Frontal cortex (tissue), 4 donors: Measurements from ENCODE around the gene DIRAS2. TPM values are rescaled to one million over a fixed set of nuclear protein-coding genes. Genes with fewer than 3 reads are reported as not detected.
"Not testable (repeated sequence)": the region's sequence is repeated elsewhere in the genome, so short reads cannot be mapped to it uniquely, and the experiment has no call there.

Experiments
- DNase-seq, 2 donors: peaks; one replicate each; pipeline ENCODE4 v3.0.0; 2012; ENCODE audit warnings: low spot score in 2 of 2
- FAIRE-seq: peaks from 2 replicates; lab custom pipeline; 2012; peaks lifted over from hg19 to GRCh38; lab: Jason Lieb, UNC
- total RNA-seq: library from RNA; depleted of rRNA; stranded (reverse); fragments of >200 nt; gene quantifications from one replicate; pipeline ENCODE4 v1.2.3, GENCODE V29; 2014
- donor health status: control.
- donor health status: control.
- donor health status: control.

Gene DIRAS2, protein sequence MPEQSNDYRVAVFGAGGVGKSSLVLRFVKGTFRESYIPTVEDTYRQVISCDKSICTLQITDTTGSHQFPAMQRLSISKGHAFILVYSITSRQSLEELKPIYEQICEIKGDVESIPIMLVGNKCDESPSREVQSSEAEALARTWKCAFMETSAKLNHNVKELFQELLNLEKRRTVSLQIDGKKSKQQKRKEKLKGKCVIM
- total RNA-seq = 55.4 TPM

- FAIRE-seq (no peak), DNase-seq (peak; percentile 51 to 54)
These were observed at the start of gene DIRAS2 for GRCh38 chr9:90642570-90643539. TSS of gene DIRAS2 (minus strand) at chr9:90642824. CDS start at chr9:90613827, 28,997 bp downstream.

DNA sequence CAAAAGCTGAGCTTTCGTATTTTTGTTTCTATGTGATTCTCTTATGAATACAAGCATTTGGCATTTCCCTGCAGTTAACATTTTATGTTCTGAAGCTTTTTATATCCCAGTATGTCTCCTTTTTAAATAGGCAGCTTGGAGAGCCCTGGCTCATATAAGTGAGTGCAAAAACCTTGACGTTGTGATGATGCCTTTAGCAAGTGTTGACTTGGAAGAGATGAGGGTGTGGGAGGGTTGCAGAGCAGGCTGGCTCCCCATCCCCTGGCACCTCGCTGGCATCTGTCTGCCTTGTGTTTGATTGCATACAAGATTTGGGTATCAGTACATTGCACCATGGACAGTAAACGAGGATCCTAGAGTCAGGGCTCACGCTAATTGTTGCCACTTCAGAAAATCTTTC is 42.1 kb upstream of the DIRAS2 start:
- DNase-seq (no peak), FAIRE-seq (no peak)

DNA sequence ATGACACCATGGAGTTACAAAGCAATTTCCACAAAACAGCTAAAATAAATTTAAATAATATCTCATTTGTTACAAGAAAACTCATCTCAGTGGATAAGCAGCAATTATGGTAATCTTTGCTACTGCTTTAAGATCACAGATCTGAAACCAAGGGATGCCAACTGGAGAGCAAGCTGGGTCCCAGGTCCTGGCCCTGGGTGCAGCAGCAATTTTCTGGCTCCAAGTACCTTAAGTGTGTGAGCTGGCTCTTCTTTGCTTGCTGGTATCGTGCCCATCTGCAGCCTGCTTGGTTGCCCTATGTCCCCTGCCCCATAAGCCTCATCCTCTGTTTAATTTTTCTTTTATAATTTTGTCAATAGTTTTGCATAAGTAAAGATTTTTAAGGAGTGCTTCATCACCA is 41.5 kb upstream of the DIRAS2 start:
- no peak for FAIRE-seq
- DNase-seq = no peak

DNA sequence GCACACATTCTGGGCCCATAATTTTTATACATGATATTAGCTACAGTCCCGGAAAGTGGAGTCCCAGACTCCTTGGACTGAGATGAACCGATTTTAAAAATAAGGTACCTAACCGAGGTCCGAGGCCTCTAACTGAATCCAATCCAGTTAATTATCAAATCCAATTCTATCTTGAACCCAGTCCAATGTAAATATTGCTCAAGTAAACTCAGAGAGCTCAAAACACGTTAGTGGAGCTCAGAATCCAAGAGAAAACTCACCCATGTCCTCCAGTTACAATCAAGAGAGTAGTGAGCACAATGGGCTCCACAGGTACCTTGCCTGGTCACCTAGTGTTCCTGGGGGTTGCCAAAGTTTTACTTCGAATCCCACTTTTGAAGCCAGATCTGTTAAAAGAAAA is 37.9 kb upstream of the DIRAS2 start:
- DNase-seq (no peak), FAIRE-seq (no peak)

DNA sequence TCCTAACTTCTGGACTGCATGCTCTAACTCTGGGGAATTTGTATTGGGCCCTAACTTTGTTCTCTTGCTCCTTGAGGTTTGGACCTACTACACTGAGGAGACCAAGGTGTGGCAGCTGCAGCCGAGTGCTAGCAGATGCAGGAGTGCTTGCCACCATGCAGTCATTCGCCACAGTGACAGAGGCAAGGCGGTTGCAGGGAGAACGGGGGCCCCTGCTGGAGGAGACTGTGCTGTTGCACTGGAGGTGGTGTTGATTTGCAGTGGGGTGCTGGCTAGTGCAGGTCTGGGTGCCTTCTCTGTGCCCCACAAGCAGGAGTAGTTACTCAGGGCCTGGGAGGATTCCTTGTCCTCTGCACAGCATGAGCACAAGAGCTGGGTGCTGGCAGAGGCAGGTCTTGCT is 22.4 kb upstream of the DIRAS2 start:
- DNase-seq (no peak), FAIRE-seq (no peak)

- DNase-seq (no peak), FAIRE-seq (no peak)
These were observed 17.2 kb upstream of the DIRAS2 start for GRCh38 chr9:90659650-90660364.

- FAIRE-seq (no peak), DNase-seq (no peak)
These were observed 16.2 kb upstream of the DIRAS2 start for GRCh38 chr9:90658783-90659182.

DNA sequence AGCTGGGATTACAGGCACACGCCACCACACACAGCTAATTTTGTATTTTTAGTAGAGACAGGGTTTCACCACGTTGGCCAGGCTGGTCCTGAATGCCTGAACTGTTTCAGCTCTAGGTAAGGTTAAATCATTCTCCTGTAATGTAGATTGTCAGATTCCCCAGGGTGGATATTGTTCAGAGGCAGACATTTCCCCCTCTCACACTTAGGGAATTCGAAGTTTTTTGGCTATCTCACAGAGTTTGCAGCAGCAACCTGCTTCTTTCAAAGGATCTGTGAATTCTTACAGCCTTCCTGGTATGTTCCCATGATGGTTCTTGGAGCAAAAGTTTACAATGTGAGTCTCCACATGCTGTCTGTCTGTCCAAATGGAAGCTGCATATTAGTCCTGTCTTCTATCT is 15.6 kb upstream of the DIRAS2 start:
- DNase-seq (no peak), FAIRE-seq (no peak)

- DNase-seq, FAIRE-seq: not testable (repeated sequence)
These were observed 14.3 kb upstream of the DIRAS2 start for GRCh38 chr9:90656876-90657275.

GRCh38 chr9:90651246-90651645 is 8.6 kb upstream of the DIRAS2 start:
- FAIRE-seq = no peak

GRCh38 chr9:90647843-90648242 is 5.2 kb upstream of the DIRAS2 start:
- no peak for DNase-seq
- FAIRE-seq = no peak

More at GRCh38 chr9:90651246-90651645, 8.6 kb upstream of the DIRAS2 start:
- DNase-seq = no peak

GRCh38 chr9:90645721-90646120 is 3.1 kb upstream of the DIRAS2 start:
- no peak for DNase-seq
- FAIRE-seq = no peak

- FAIRE-seq (no peak), DNase-seq (no peak)
These were observed 638 bp downstream of the DIRAS2 start for GRCh38 chr9:90641884-90642487.

DNA sequence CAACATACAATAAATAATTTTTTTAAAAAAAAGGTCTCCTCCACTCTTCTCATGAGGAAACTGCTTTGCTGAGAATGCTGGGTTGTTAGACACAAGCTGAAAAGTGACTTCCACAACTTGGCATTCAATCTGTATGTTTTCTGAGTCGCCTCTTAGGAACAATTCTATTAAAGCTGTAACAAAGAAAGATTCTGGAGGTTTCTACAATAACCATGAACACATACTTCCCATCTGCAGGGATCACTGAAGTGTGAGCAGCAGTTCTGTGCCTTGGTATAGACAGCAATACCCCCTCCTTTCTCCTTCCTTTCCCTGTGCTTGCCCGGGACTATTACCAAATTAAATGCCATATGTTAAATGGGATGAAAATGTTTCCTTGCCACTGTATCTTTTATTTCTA is 1.5 kb downstream of the DIRAS2 start:
- FAIRE-seq = no peak

GRCh38 chr9:90640361-90640760 is 2.3 kb downstream of the DIRAS2 start:
- DNase-seq = no peak
- no peak for FAIRE-seq

More for the DNA sequence above, 1.5 kb downstream of the DIRAS2 start:
- no peak for DNase-seq

DNA sequence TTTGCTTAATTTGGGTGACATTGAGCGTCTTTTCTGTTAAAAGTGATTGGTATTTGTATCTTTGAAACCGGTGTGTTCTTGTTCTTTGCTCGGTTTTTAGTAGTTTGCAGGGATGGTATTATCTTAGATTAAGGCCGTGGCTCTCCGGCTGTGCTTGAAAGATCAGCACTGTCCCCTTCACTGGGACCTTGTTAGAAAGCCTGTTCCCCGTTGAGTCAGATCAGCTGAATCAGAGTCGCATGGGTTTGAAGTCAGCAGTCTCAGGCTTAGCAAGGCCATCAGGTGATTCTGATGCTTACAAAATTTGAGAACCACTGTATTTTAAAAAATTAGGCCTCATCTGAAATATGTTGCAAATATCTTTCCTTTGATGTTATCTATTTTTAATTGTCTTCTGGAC is 5.0 kb downstream of the DIRAS2 start:
- no peak for FAIRE-seq
- no peak for DNase-seq

DNA sequence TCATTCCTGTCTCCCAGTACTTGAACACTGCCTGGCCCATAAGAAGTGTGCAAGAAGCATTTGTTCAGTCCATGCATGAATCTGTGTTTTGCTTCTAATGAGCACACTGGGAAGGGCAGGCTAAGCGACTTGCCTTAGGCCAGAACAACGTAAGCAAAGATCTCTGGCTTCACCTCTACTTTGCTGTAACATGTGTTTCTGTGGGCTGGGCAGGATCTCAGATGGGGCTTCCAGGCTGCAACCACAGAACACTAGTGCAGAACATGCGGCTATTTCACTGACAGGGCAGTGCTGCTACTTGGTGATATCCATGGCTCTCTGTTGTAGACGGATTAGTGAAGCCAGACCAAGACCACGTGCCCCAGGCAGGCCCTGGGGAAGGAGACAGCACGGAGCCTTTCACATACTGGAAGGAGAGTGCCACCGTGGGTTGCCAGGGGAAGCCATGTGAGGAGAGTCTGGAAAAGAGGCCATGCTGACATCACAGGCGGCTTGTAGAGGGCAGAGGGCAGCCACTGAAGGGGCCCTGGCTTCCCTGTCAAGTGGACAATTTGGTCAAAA is 9.9 kb downstream of the DIRAS2 start:
- no peak for FAIRE-seq
- no peak for DNase-seq

DNA sequence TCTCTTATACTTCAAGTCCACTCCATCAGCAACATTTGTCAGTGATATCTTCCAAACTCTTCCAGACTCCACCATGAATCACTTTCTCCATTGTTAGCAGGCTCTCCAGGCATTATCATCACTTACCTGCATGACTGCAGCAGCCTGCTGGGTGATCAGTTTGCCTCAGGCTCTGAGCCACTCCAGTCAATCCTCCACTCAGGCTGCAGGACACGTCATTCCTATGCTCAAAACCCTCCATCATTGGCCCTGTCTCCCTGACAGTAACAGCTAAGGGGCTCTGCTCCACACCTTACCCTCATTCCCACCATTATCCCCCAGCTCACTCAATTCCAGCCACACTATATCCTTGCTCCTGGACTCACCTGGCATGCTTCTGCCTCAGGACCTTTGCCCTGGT is 10.7 kb downstream of the DIRAS2 start:
- DNase-seq (no peak), FAIRE-seq (no peak)

GRCh38 chr9:90629991-90630390 is 12.6 kb downstream of the DIRAS2 start:
- DNase-seq (no peak), FAIRE-seq (no peak)

GRCh38 chr9:90629354-90629753 is 13.3 kb downstream of the DIRAS2 start:
- DNase-seq (no peak), FAIRE-seq (no peak)
